Hepatocyte (in vitro differentiated cells): ENCODE measurements around the gene CDHR1. TPM values are rescaled to one million over a fixed set of nuclear protein-coding genes. Genes with fewer than 3 reads are reported as not detected.

Experiments used
- DNase-seq: peaks from one replicate; pipeline ENCODE4 v3.0.0-alpha.2; 2016; ENCODE audit warnings: low spot score
- H2AFZ ChIP-seq: fragments of 200-600 bp; sonication (generic); 2 replicates; pipeline ENCODE4 v1.6.0; 2016; ENCODE audit warnings: antibody characterized with exemption, mild to moderate bottlenecking
- H3K27ac ChIP-seq: fragments of 200-600 bp; sonication (generic); 2 replicates; pipeline ENCODE4 v1.5.1; 2016; ENCODE audit warnings: mild to moderate bottlenecking
- H3K27me3 ChIP-seq: fragments of 200-600 bp; sonication (generic); 2 replicates; pipeline ENCODE4 v1.6.1; 2016
- H3K36me3 ChIP-seq: fragments of 200-600 bp; sonication (generic); replicated peaks from 2 replicates; pipeline ENCODE4 v1.5.1; 2016; ENCODE audit warnings: low read depth; ENCODE audit not compliant: insufficient read depth
- H3K4me1 ChIP-seq: fragments of 200-600 bp; sonication (generic); 2 replicates; pipeline ENCODE4 v1.5.1; 2016; ENCODE audit warnings: mild to moderate bottlenecking, moderate library complexity; ENCODE audit not compliant: insufficient read depth
- H3K4me2 ChIP-seq: fragments of 200-600 bp; sonication (generic); 2 replicates; pipeline ENCODE4 v1.6.0; 2016
- H3K4me3 ChIP-seq: fragments of 200-600 bp; sonication (generic); 2 replicates; pipeline ENCODE4 v1.5.1; 2016; ENCODE audit warnings: mild to moderate bottlenecking
- H3K79me2 ChIP-seq: fragments of 200-600 bp; sonication (generic); 2 replicates; pipeline ENCODE4 v1.6.0; 2017; ENCODE audit warnings: mild to moderate bottlenecking
- H3K9me2 ChIP-seq: fragments of 200-600 bp; sonication (generic); replicated peaks from 2 replicates; pipeline ENCODE4 v1.6.0; 2017; ENCODE audit warnings: mild to moderate bottlenecking; ENCODE audit not compliant: insufficient read depth
- H3K9me3 ChIP-seq: fragments of 200-600 bp; sonication (generic); 2 replicates; pipeline ENCODE4 v1.5.1; 2016; ENCODE audit warnings: low read depth, mild to moderate bottlenecking
- H4K20me1 ChIP-seq: fragments of 200-600 bp; sonication (generic); 2 replicates; pipeline ENCODE4 v1.6.0; 2016; ENCODE audit warnings: mild to moderate bottlenecking; ENCODE audit not compliant: insufficient read depth, poor library complexity, severe bottlenecking
- EZH2 ChIP-seq: fragments of 200-600 bp; sonication (generic); IDR thresholded peaks from 2 replicates; pipeline ENCODE4 v1.6.1; 2016; ENCODE audit warnings: antibody characterized with exemption, mild to moderate bottlenecking, borderline replicate concordance
- EZH2phosphoT487 ChIP-seq: fragments of 200-600 bp; sonication (generic); IDR thresholded peaks from one replicate; pipeline ENCODE4 v1.6.1; 2018; ENCODE audit warnings: antibody characterized with exemption, mild to moderate bottlenecking, low read depth, moderate library complexity; ENCODE audit not compliant: unreplicated experiment, severe bottlenecking
- whole genome bisulfite sequencing: methylation state at CpG from one replicate; pipeline ENCODE4 v1.1.6; 2016; ENCODE audit warnings: low lambda C conversion rate; ENCODE audit errors: missing lambda C conversion rate; 5-methylcytosine and 5-hydroxymethylcytosine counted together
- polyA plus RNA-seq: library from polyadenylated mRNA; unstranded; fragments of >200 nt; fragmentation: Nextera tagmentation; extraction: Ambion mirVana; gene quantifications from 2 replicates; pipeline ENCODE4 v1.2.1, GENCODE V29; 2016
- total RNA-seq: library from RNA; depleted of rRNA; stranded (reverse); fragments of >200 nt; gene quantifications from 2 replicates; pipeline ENCODE4 v1.2.3, GENCODE V29; 2014
- TF ChIP-seq, protein P1 (sequence below): fragments of 200-600 bp; sonication (generic); IDR thresholded peaks from 2 replicates; pipeline ENCODE4 v1.5.1; 2016; ENCODE audit warnings: antibody characterized with exemption, mild to moderate bottlenecking; ENCODE audit not compliant: poor library complexity

The CDHR1 gene
- total and polyA plus RNA-seq, 2 experiments from 2014 or later, result 0.03 TPM; not detected in 1

DNA sequence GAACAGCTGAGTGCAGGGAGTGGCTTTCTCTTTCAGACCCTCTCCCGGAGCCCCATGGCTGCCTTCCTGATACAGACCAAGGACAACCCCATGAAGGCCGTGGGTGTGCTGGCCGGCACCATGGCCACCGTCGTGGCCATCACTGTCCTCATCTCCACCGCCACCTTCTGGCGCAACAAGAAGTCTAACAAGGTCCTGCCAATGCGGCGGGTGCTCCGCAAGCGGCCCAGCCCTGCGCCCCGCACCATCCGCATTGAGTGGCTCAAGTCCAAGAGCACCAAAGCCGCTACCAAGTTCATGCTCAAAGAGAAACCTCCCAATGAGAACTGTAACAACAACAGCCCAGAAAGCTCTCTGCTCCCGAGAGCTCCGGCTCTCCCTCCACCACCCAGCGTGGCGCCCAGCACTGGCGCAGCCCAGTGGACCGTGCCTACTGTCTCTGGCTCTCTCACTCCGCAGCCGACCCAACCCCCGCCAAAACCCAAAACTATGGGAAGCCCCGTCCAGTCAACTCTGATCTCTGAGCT lies 19.8 kb downstream of the CDHR1 start:
- no peak for TF ChIP-seq EZH2phosphoT487
- 95% methylated on average over 22 of the region's 25 CpGs for WGBS
- no peak overlapping the region for H2AFZ ChIP-seq

DNA sequence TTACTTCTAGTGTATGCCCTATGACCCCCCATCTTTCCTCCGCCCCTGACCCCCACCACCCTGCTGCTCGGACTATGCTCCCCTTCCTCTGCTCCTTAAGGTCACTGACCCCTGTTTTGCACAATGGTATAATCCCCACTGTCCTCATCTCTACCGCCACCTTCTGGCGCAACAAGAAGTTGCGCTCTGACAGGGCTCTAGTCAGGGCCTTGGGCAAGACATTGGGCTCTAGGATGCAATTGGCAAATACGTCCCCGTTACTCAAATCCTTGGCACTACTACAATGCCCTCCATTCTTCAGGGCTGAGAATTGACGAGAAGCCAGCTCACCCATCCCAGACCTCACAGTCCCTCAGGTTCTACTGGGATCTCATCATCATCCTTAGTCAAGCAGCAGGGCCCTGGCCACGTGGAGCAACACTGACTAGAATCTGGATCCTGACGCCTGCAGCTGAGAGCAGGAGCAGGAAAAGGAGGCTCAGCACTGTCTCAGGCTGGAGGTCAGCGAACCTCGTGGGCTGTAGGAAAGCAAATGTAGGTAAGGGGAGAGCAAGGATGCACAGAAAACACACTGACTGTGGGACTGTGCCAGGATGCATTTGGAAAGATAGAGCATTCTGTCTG lies 20.4 kb downstream of the CDHR1 start:
- Histone ChIP-seq H3K36me3 (no peaks in the 10 kb centered on the region), H3K4me1 (no peaks in the 10 kb centered on the region), H4K20me1 (no peaks in the 10 kb centered on the region), H3K79me2 (no peaks in the 10 kb centered on the region), H3K27ac (no peak overlapping the region), H2AFZ (no peak overlapping the region), H3K4me3 (no peak overlapping the region), H3K9me2 (no peaks in the 10 kb centered on the region), H3K9me3 (no peaks in the 10 kb centered on the region), H3K4me2 (no peak overlapping the region), H3K27me3 (no peaks in the 10 kb centered on the region)
- WGBS, result 55% methylated on average over 11 of the region's 12 CpGs
- no peak for TF ChIP-seq EZH2phosphoT487
- TF ChIP-seq, protein P1, sequence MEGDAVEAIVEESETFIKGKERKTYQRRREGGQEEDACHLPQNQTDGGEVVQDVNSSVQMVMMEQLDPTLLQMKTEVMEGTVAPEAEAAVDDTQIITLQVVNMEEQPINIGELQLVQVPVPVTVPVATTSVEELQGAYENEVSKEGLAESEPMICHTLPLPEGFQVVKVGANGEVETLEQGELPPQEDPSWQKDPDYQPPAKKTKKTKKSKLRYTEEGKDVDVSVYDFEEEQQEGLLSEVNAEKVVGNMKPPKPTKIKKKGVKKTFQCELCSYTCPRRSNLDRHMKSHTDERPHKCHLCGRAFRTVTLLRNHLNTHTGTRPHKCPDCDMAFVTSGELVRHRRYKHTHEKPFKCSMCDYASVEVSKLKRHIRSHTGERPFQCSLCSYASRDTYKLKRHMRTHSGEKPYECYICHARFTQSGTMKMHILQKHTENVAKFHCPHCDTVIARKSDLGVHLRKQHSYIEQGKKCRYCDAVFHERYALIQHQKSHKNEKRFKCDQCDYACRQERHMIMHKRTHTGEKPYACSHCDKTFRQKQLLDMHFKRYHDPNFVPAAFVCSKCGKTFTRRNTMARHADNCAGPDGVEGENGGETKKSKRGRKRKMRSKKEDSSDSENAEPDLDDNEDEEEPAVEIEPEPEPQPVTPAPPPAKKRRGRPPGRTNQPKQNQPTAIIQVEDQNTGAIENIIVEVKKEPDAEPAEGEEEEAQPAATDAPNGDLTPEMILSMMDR, result peak; percentile 32
- no peak for DNase-seq

More for the DNA sequence above, 19.8 kb downstream of the CDHR1 start:
- Histone ChIP-seq H4K20me1 (no peaks in the 10 kb centered on the region), H3K36me3 (no peaks in the 10 kb centered on the region), H3K27me3 (no peaks in the 10 kb centered on the region), H3K4me2 (no peak overlapping the region), H3K27ac (no peak overlapping the region), H3K9me3 (no peaks in the 10 kb centered on the region), H3K4me3 (no peak overlapping the region), H3K9me2 (no peaks in the 10 kb centered on the region), H3K4me1 (no peaks in the 10 kb centered on the region), H3K79me2 (no peaks in the 10 kb centered on the region)
- DNase-seq, result no peak

DNA sequence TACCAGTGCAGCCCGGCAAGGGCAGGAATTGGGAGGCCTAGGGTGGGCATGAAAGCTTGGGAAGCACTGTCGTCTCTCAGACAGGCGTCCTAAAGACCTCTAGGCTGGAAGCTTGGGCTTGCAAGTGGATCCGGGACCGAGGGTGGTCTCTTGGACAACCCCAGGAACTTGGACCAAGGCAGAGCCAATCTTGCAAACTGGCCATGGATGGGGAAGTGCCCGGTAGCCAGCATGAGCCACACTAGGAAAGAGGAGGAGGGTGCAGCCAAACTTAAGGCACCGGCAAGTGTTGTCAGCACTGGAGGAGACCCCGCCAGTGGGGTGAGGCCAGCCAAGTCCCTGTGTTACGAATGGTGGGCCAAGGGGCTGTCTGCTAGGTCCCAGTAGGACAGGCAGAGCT lies 22.5 kb downstream of the CDHR1 start:
- Histone ChIP-seq H3K36me3 (no peaks in the 10 kb centered on the region), H3K4me3 (no peak overlapping the region), H4K20me1 (no peaks in the 10 kb centered on the region), H3K79me2 (no peaks in the 10 kb centered on the region), H3K4me2 (no peak overlapping the region), H2AFZ (no peak overlapping the region), H3K9me2 (no peaks in the 10 kb centered on the region), H3K27ac (no peak overlapping the region), H3K9me3 (no peaks in the 10 kb centered on the region), H3K27me3 (peaks cover 9% of the 10 kb centered on the region), H3K4me1 (no peaks in the 10 kb centered on the region)
- 92% methylated on average over 9 of the region's 9 CpGs for WGBS
- TF ChIP-seq EZH2 (no peak), EZH2phosphoT487 (no peak)
- TF ChIP-seq, protein P1, result no peak
- DNase-seq, result no peak

- no peaks in the 10 kb centered on the region for H4K20me1 ChIP-seq
- DNase-seq, result no peak
- no peak overlapping the region for H3K4me3 ChIP-seq
- H3K27me3 ChIP-seq, result peaks cover 9% of the 10 kb centered on the region
- TF ChIP-seq EZH2phosphoT487 (no peak), EZH2 (no peak)
- TF ChIP-seq, protein P1, result no peak
- no peaks in the 10 kb centered on the region for H3K9me3 ChIP-seq
- no peaks in the 10 kb centered on the region for H3K79me2 ChIP-seq
- no peak overlapping the region for H3K4me2 ChIP-seq
- 90% methylated on average over 4 of the region's 4 CpGs for WGBS
- no peaks in the 10 kb centered on the region for H3K36me3 ChIP-seq
- H3K27ac ChIP-seq, result no peak overlapping the region
- H3K9me2 ChIP-seq, result no peaks in the 10 kb centered on the region
- H3K4me1 ChIP-seq, result no peaks in the 10 kb centered on the region
- H2AFZ ChIP-seq, result no peak overlapping the region
Measured at GRCh38 chr10:84217746-84218145, 23.4 kb downstream of the CDHR1 start.
